IMR-90 (cell line): ENCODE measurements around the gene TRIM63. TPM values are rescaled to one million over a fixed set of nuclear protein-coding genes. Genes with fewer than 3 reads are reported as not detected.

ENCODE experiments used
- ATAC-seq: fragments of 200-7000 bp; cut with Tn5 transposase; 2 replicates; pipeline ENCODE4 v1.9.1; 2020; ENCODE audit warnings: low read depth, mild to moderate bottlenecking, moderate library complexity
- BruUV-seq: library from RNA; stranded (reverse); fragments of 400-500 nt; replicated peaks from 2 replicates; lab custom pipeline; 2021; lab: Mats Ljungman, UMichigan
- CTCF ChIA-PET: fragments of 300-600 bp; formaldehyde crosslinking; extraction: SDS; loops from one replicate; lab custom pipeline; 2021; ENCODE audit warnings: antibody characterized with exemption; lab: Yijun Ruan, JAX
- POLR2A ChIA-PET: fragments of 300-600 bp; sonication (Branson Sonifier 250); formaldehyde crosslinking; loops from one replicate; lab custom pipeline; 2022; ENCODE audit warnings: antibody characterized with exemption; ENCODE audit not compliant: unreplicated experiment; lab: Charles Lee
- DNase-seq: peaks from one replicate; pipeline ENCODE4 v3.0.0; 2013
- H2AFZ ChIP-seq: replicated peaks from 2 replicates; pipeline ENCODE3; 2013; ENCODE audit warnings: low read length, mild to moderate bottlenecking; ENCODE audit not compliant: poor library complexity
- H2AK5ac ChIP-seq: 2 replicates; pipeline ENCODE4 v1.6.1; 2013; ENCODE audit warnings: low read depth, low read length, inconsistent platforms
- H2AK9ac ChIP-seq: replicated peaks from 2 replicates; pipeline ENCODE3; 2013; ENCODE audit warnings: mild to moderate bottlenecking, low read depth, low read length, moderate library complexity; ENCODE audit not compliant: poor library complexity
- H2BK120ac ChIP-seq: 2 replicates; pipeline ENCODE4 v1.6.1; 2013; ENCODE audit warnings: low read depth, low read length, inconsistent platforms
- H2BK15ac ChIP-seq: 3 replicates; pipeline ENCODE4 v1.6.1; 2013; ENCODE audit warnings: low read depth, low read length, inconsistent platforms
- H2BK20ac ChIP-seq: 2 replicates; pipeline ENCODE4 v1.6.1; 2013; ENCODE audit warnings: low read depth, mild to moderate bottlenecking, inconsistent platforms, low read length, moderate library complexity
- H2BK5ac ChIP-seq: 2 replicates; pipeline ENCODE4 v1.6.1; 2013; ENCODE audit warnings: mild to moderate bottlenecking, low read depth, low read length, inconsistent platforms; ENCODE audit not compliant: poor library complexity, severe bottlenecking
- H3K14ac ChIP-seq: replicated peaks from 2 replicates; pipeline ENCODE4 v1.6.1; 2013; ENCODE audit warnings: low read depth, low read length, inconsistent platforms
- H3K18ac ChIP-seq: 2 replicates; pipeline ENCODE4 v1.6.1; 2013; ENCODE audit warnings: low read depth, low read length, control low read depth
- H3K23ac ChIP-seq: 2 replicates; pipeline ENCODE4 v1.6.1; 2013; ENCODE audit warnings: low read depth, low read length, inconsistent platforms
- H3K27ac ChIP-seq: 2 replicates; pipeline ENCODE4 v1.5.1; 2013; ENCODE audit warnings: mild to moderate bottlenecking, control low read depth, low read length; ENCODE audit not compliant: insufficient read depth
- H3K27me3 ChIP-seq: 2 replicates; pipeline ENCODE4 v1.6.1; 2013; ENCODE audit warnings: low read length; ENCODE audit not compliant: control insufficient read depth, insufficient read depth
- H3K36me3 ChIP-seq: 2 replicates; pipeline ENCODE4 v1.6.1; 2013; ENCODE audit warnings: low read length, mixed read lengths; ENCODE audit not compliant: control insufficient read depth, insufficient read depth
- H3K4ac ChIP-seq: 2 replicates; pipeline ENCODE4 v1.6.1; 2013; ENCODE audit warnings: low read depth, low read length, inconsistent platforms
- H3K4me1 ChIP-seq: 2 replicates; pipeline ENCODE4 v1.6.1; 2013; ENCODE audit warnings: low read length, mixed read lengths; ENCODE audit not compliant: control insufficient read depth, insufficient read depth
- H3K4me2 ChIP-seq: 2 replicates; pipeline ENCODE4 v1.6.1; 2013; ENCODE audit warnings: low read depth, mild to moderate bottlenecking, control low read depth, low read length, moderate library complexity
- H3K4me3 ChIP-seq: 2 replicates; pipeline ENCODE4 v1.5.1; 2013; ENCODE audit warnings: low read depth, mild to moderate bottlenecking, control low read depth, low read length, moderate library complexity; ENCODE audit not compliant: insufficient read depth
- H3K56ac ChIP-seq: 2 replicates; pipeline ENCODE4 v1.6.1; 2013; ENCODE audit warnings: low read length, inconsistent platforms; ENCODE audit not compliant: insufficient read depth; ENCODE audit errors: extremely low read depth
- H3K79me1 ChIP-seq, 2 experiments: 2 replicates each; pipeline ENCODE4 v1.6.1; 2013; ENCODE audit warnings: low read length in 2 of 2, inconsistent platforms in 1 of 2, low read depth in 1 of 2
- H3K9ac ChIP-seq: 2 replicates; pipeline ENCODE4 v1.6.1; 2013; ENCODE audit warnings: low read depth, low read length, control low read depth
- H3K9me1 ChIP-seq: 2 replicates; pipeline ENCODE4 v1.6.1; 2013; ENCODE audit warnings: low read length, inconsistent platforms; ENCODE audit not compliant: insufficient read depth
- H3K9me3 ChIP-seq: 2 replicates; pipeline ENCODE4 v1.6.1; 2013; ENCODE audit warnings: low read length; ENCODE audit not compliant: control insufficient read depth, insufficient read depth
- H4K20me1 ChIP-seq: 2 replicates; pipeline ENCODE4 v1.6.1; 2013; ENCODE audit warnings: low read length, inconsistent platforms; ENCODE audit not compliant: insufficient read depth
- H4K5ac ChIP-seq: 2 replicates; pipeline ENCODE4 v1.6.1; 2013; ENCODE audit warnings: mild to moderate bottlenecking, low read depth, low read length, control low read depth
- H4K8ac ChIP-seq, 2 experiments: 2 replicates each; pipeline ENCODE4 v1.6.1; 2013; ENCODE audit warnings: low read depth in 2 of 2, low read length in 2 of 2, control low read depth in 1 of 2, inconsistent platforms in 1 of 2
- H4K91ac ChIP-seq: 2 replicates; pipeline ENCODE4 v1.6.1; 2013; ENCODE audit warnings: low read depth, low read length, inconsistent platforms; ENCODE audit not compliant: insufficient read depth
- BHLHE40 ChIP-seq: fragments of 150-350 bp; IDR thresholded peaks from 2 replicates; pipeline ENCODE4 v1.6.1; 2016; ENCODE audit warnings: mild to moderate bottlenecking, low read depth, low read length
- CEBPB ChIP-seq: IDR thresholded peaks from 2 replicates; pipeline ENCODE4 v1.6.1; 2012; ENCODE audit warnings: low read depth, low read length, improper control_type of control experiment
- CHD1 ChIP-seq: IDR thresholded peaks from 2 replicates; pipeline ENCODE4 v1.6.1; 2012; ENCODE audit warnings: low read depth, low read length, improper control_type of control experiment
- CTCF ChIP-seq: conservative IDR thresholded peaks from 2 replicates; pipeline ENCODE4 v1.5.1; 2012; ENCODE audit warnings: mild to moderate bottlenecking, low read depth, low read length, improper control_type of control experiment
- ELK1 ChIP-seq: fragments of 150-350 bp; IDR thresholded peaks from 2 replicates; pipeline ENCODE4 v1.6.1; 2016; ENCODE audit warnings: low read depth, mild to moderate bottlenecking, low read length, moderate library complexity, borderline replicate concordance
- FOS ChIP-seq: fragments of 150-350 bp; IDR thresholded peaks from 2 replicates; pipeline ENCODE4 v1.6.1; 2016; ENCODE audit warnings: low read depth, low read length
- MAFK ChIP-seq: IDR thresholded peaks from 2 replicates; pipeline ENCODE4 v1.6.1; 2012; ENCODE audit warnings: low read depth, low read length, improper control_type of control experiment
- MAZ ChIP-seq: IDR thresholded peaks from 2 replicates; pipeline ENCODE4 v1.6.1; 2012; ENCODE audit warnings: low read depth, mild to moderate bottlenecking, low read length, improper control_type of control experiment, moderate library complexity, borderline replicate concordance
- MXI1 ChIP-seq: IDR thresholded peaks from 2 replicates; pipeline ENCODE4 v1.6.1; 2012; ENCODE audit warnings: low read depth, mild to moderate bottlenecking, low read length, moderate library complexity, borderline replicate concordance
- NFE2L2 ChIP-seq: fragments of 150-350 bp; IDR thresholded peaks from 2 replicates; pipeline ENCODE4 v1.6.1; 2016; ENCODE audit warnings: low read depth, mild to moderate bottlenecking, low read length
- POLR2A ChIP-seq: IDR thresholded peaks from 2 replicates; pipeline ENCODE4 v1.6.1; 2012; ENCODE audit warnings: mild to moderate bottlenecking, low read depth, low read length
- RAD21 ChIP-seq: IDR thresholded peaks from 2 replicates; pipeline ENCODE4 v1.6.1; 2012; ENCODE audit warnings: low read length, improper control_type of control experiment
- RCOR1 ChIP-seq: IDR thresholded peaks from 2 replicates; pipeline ENCODE4 v1.6.1; 2012; ENCODE audit warnings: mild to moderate bottlenecking, low read length, improper control_type of control experiment; ENCODE audit not compliant: insufficient replicate concordance
- RFX5 ChIP-seq: IDR thresholded peaks from 2 replicates; pipeline ENCODE4 v1.8.0; 2012; ENCODE audit warnings: low read depth, mild to moderate bottlenecking, low read length, moderate library complexity
- SMC3 ChIP-seq: fragments of 150-350 bp; IDR thresholded peaks from 2 replicates; pipeline ENCODE4 v1.6.1; 2016; ENCODE audit warnings: low read depth, mild to moderate bottlenecking, antibody characterized with exemption, low read length, moderate library complexity
- USF2 ChIP-seq: fragments of 150-350 bp; IDR thresholded peaks from 2 replicates; pipeline ENCODE4 v1.6.1; 2017; ENCODE audit warnings: mild to moderate bottlenecking, antibody characterized with exemption, low read length, low read depth
- WGBS, 2 experiments: methylation state at CpG; one replicate each; pipeline versions ENCODE4 v1.1.5 to v1.1.7; 2013; ENCODE audit warnings: missing lambda C conversion rate in 2 of 2; ENCODE audit not compliant: insufficient read length in 1 of 2; ENCODE audit errors: extremely low coverage in 2 of 2; 5-methylcytosine and 5-hydroxymethylcytosine counted together
- dilution Hi-C: fragments of 300-500 bp; cut with HindIII; formaldehyde crosslinking; loops from one replicate; pipeline ENCODE4 v1.14.3; 2018; ENCODE audit warnings: low sequenced_read_pairs; ENCODE audit not compliant: unreplicated experiment
- in situ Hi-C: fragments of 300-500 bp; cut with MboI; formaldehyde crosslinking; loops from 3 replicates; pipeline ENCODE4 v1.14.3; 2019; ENCODE audit warnings: low sequenced_read_pairs, inconsistent platforms, mixed read lengths
- intact Hi-C: fragments of 100-400 bp; cut with micrococcal nuclease; formaldehyde crosslinking; loops from 2 replicates; pipeline ENCODE4 v1.10.0; 2022
- polyA plus RNA-seq, 3 experiments: library from polyadenylated mRNA; depleted of rRNA; stranded (reverse); fragments of >200 nt; gene quantifications; 2 replicates each; pipeline ENCODE4 v1.2.3, GENCODE V29; 2012; ENCODE audit warnings: low replicate concordance in 1 of 3
- total RNA-seq: library from RNA; depleted of rRNA; stranded (reverse); fragments of >200 nt; gene quantifications from 2 replicates; pipeline ENCODE4 v1.2.3, GENCODE V29; 2012

Gene TRIM63
- total and polyA plus RNA-seq, 2 of the 4 experiments (the other 2 are of a cell fraction): not detected

GRCh38 chr1:26098602-26099001, 31.2 kb upstream of the TRIM63 start:
- TF ChIP-seq MAZ (no peak), RFX5 (no peak), CTCF (no peak), MXI1 (no peak), RCOR1 (no peak), CHD1 (no peak), BHLHE40 (no peak), FOS (no peak), NFE2L2 (no peak), USF2 (no peak), CEBPB (no peak), RAD21 (no peak), SMC3 (no peak), MAFK (no peak), POLR2A (no peak), ELK1 (no peak)
- H3K4me3 ChIP-seq: no peak overlapping the region
- H2AFZ ChIP-seq: no peak overlapping the region
- no peak overlapping the region for H4K91ac ChIP-seq
- H3K79me1 ChIP-seq: no peaks in the 10 kb centered on the region
- H4K20me1 ChIP-seq: no peaks in the 10 kb centered on the region
- H2BK120ac ChIP-seq: no peak overlapping the region
- no peak overlapping the region for H3K27ac ChIP-seq
- in situ Hi-C loops: loop anchor here (5.0 kb wide), 1 partner anchor 56 kb away; no protein-coding TSS in a partner anchor
- no peaks in the 10 kb centered on the region for H3K9me3 ChIP-seq
- no peak overlapping the region for H3K23ac ChIP-seq
- H3K36me3 ChIP-seq: no peaks in the 10 kb centered on the region
- dilution Hi-C loops: no loop called here
- no CpG with 5 or more reads among the region's 4 CpGs for WGBS, 2 experiments
- no TSS peak for BruUV-seq
- no peak overlapping the region for H3K4me2 ChIP-seq
- no peak overlapping the region for H3K4ac ChIP-seq
- no peak overlapping the region for H2BK20ac ChIP-seq
- POLR2A ChIA-PET: no interaction called here
- no peak overlapping the region for H4K5ac ChIP-seq
- H4K8ac ChIP-seq: no peak overlapping the region
- H3K4me1 ChIP-seq: peaks cover 4% of the 10 kb centered on the region; the same call in 1 of the 2 replicates
- H2BK15ac ChIP-seq: no peak overlapping the region
- ATAC-seq (no peak), DNase-seq (no peak)
- CTCF ChIA-PET: no interaction called here
- intact Hi-C loops: no loop called here
- peaks cover 3% of the 10 kb centered on the region; the same call in 1 of the 2 replicates for H3K9me1 ChIP-seq
- no peak overlapping the region for H3K56ac ChIP-seq
- no peak overlapping the region for H3K18ac ChIP-seq
- H2BK5ac ChIP-seq: no peak overlapping the region
- H2AK5ac ChIP-seq: no peak overlapping the region
- H3K9ac ChIP-seq: no peak overlapping the region
- H3K27me3 ChIP-seq: peaks cover 15% of the 10 kb centered on the region
- H3K14ac ChIP-seq: no peak overlapping the region
- H2AK9ac ChIP-seq: no peak overlapping the region
